Fibroblast of the aortic adventitia (primary cell): ENCODE data around the gene WDR27. TPM values are rescaled to one million over a fixed set of nuclear protein-coding genes. Genes with fewer than 3 reads are reported as not detected.

Experiments
- DNase-seq: peaks from one replicate; pipeline ENCODE4 v3.0.0-alpha.2; 2010; ENCODE audit warnings: low read depth
- H3K4me3 ChIP-seq: 2 replicates; pipeline ENCODE4 v1.5.1; 2011; ENCODE audit warnings: low read depth, mild to moderate bottlenecking, control low read depth, low read length, moderate library complexity
- total RNA-seq: library from RNA; depleted of rRNA; stranded (reverse); fragments of >200 nt; gene quantifications from 2 replicates; pipeline ENCODE4 v1.2.3, GENCODE V29; 2012; ENCODE audit warnings: low replicate concordance
- TF ChIP-seq, protein P1 (sequence below): IDR thresholded peaks from 2 replicates; pipeline ENCODE4 v1.5.1; 2011; ENCODE audit warnings: mild to moderate bottlenecking, low read length, control low read depth, inconsistent platforms; ENCODE audit not compliant: insufficient read depth

The WDR27 gene
- total RNA-seq, 1 donor: 19.9 TPM

GRCh38 chr6:169510871-169511270 is 191.0 kb downstream of the WDR27 start:
- no peak overlapping the region for H3K4me3 ChIP-seq
- TF ChIP-seq, protein P1, sequence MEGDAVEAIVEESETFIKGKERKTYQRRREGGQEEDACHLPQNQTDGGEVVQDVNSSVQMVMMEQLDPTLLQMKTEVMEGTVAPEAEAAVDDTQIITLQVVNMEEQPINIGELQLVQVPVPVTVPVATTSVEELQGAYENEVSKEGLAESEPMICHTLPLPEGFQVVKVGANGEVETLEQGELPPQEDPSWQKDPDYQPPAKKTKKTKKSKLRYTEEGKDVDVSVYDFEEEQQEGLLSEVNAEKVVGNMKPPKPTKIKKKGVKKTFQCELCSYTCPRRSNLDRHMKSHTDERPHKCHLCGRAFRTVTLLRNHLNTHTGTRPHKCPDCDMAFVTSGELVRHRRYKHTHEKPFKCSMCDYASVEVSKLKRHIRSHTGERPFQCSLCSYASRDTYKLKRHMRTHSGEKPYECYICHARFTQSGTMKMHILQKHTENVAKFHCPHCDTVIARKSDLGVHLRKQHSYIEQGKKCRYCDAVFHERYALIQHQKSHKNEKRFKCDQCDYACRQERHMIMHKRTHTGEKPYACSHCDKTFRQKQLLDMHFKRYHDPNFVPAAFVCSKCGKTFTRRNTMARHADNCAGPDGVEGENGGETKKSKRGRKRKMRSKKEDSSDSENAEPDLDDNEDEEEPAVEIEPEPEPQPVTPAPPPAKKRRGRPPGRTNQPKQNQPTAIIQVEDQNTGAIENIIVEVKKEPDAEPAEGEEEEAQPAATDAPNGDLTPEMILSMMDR: no peak
- no peak for DNase-seq

DNA sequence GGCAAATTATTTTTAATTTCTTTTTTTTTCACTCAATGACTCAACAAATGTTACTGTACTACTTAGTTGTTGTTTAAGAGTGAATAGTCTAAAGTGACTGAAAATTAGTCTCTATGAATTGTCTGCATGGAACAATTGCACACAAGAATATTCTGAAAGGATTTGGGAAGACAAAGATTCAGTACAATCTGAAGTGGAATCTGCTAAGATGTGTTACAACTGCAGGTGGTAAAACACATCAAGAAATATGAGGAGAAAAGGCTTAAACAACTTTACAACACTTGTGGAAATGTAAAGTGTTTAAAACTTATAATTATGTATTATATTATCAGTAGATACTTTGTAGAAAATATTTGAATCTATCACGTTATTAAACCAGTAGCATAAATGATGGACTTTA is 193.4 kb downstream of the WDR27 start:
- no peak overlapping the region for H3K4me3 ChIP-seq
- TF ChIP-seq, protein P1: no peak
- DNase-seq: no peak

- peak; percentile 21 for DNase-seq
- H3K4me3 ChIP-seq: no peak overlapping the region
- TF ChIP-seq, protein P1: no peak
Observed at GRCh38 chr6:169503422-169504152, 198.2 kb downstream of the WDR27 start.

DNA sequence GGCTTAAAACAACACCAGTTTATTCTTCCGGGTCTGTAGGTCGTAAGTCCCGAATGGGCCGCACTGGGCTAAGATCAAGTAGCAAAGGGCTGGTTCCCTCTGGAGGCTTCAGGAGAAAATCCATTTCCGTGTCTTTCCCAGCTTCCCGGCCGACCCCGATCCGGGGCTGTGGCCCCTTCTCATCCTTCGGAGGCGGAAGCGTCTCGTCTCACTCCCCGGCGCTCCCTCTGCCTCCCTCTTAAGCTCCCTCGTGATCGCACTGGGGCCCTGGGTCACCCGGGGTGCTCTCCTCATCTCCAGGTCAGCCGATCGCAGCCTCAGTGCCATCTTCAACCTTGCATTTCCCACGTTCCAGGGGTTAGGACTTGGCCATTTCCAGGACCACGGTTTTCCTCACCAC is 199.4 kb downstream of the WDR27 start:
- no peak for DNase-seq
- TF ChIP-seq, protein P1: no peak

GRCh38 chr6:169501777-169502313 is 200.0 kb downstream of the WDR27 start:
- TF ChIP-seq, protein P1: no peak

More for the DNA sequence above, 199.4 kb downstream of the WDR27 start:
- H3K4me3 ChIP-seq: no peak overlapping the region

GRCh38 chr6:169501128-169501527 is 200.7 kb downstream of the WDR27 start:
- no peak overlapping the region for H3K4me3 ChIP-seq
- no peak for DNase-seq
- TF ChIP-seq, protein P1: no peak

More at GRCh38 chr6:169501777-169502313, 200.0 kb downstream of the WDR27 start:
- DNase-seq: no peak
- H3K4me3 ChIP-seq: no peak overlapping the region
